SJSA1 (cell line): ENCODE measurements around the gene EEFSEC. TPM values are rescaled to one million over a fixed set of nuclear protein-coding genes. Genes with fewer than 3 reads are reported as not detected.

Source experiments
- DNase-seq, 2 experiments: peaks; one replicate each; pipeline ENCODE4 v3.0.0-alpha.2; 2015 to 2020; ENCODE audit warnings: low spot score in 2 of 2, low read depth in 1 of 2
- H3K27ac ChIP-seq: fragments of 250-450 bp; sonication (Bioruptor Pico); 2 replicates; pipeline ENCODE4 v1.5.1; 2020; ENCODE audit warnings: mild to moderate bottlenecking, moderate library complexity
- H3K27me3 ChIP-seq: fragments of 250-450 bp; sonication (Bioruptor Pico); replicated peaks from 2 replicates; pipeline ENCODE4 v1.5.1; 2020; ENCODE audit warnings: mild to moderate bottlenecking, moderate library complexity
- H3K36me3 ChIP-seq: fragments of 250-450 bp; sonication (Bioruptor Pico); 2 replicates; pipeline ENCODE4 v1.5.1; 2020; ENCODE audit warnings: mild to moderate bottlenecking
- H3K4me1 ChIP-seq: fragments of 250-450 bp; sonication (Bioruptor Pico); replicated peaks from 2 replicates; pipeline ENCODE4 v1.6.1; 2021; ENCODE audit warnings: mild to moderate bottlenecking
- H3K4me3 ChIP-seq: fragments of 250-450 bp; sonication (Bioruptor Pico); 2 replicates; pipeline ENCODE4 v1.5.1; 2020; ENCODE audit warnings: mild to moderate bottlenecking
- H3K9me3 ChIP-seq: fragments of 250-450 bp; sonication (Bioruptor Pico); replicated peaks from 2 replicates; pipeline ENCODE4 v1.5.1; 2020; ENCODE audit warnings: mild to moderate bottlenecking
- total RNA-seq: library from RNA; depleted of rRNA; stranded (reverse); fragments of >200 nt; shearing (Covaris generic); gene quantifications from 2 replicates; pipeline ENCODE4 v1.2.3, GENCODE V29; 2014

Gene EEFSEC
- total RNA-seq, 1 experiment from 2014 or later = 5.5 TPM

GRCh38 chr3:128397484-128397883 is 244.2 kb downstream of the EEFSEC start:
- Histone ChIP-seq H3K36me3 (no peaks in the 10 kb centered on the region), H3K27ac (no peak overlapping the region), H3K27me3 (no peaks in the 10 kb centered on the region), H3K9me3 (no peaks in the 10 kb centered on the region), H3K4me3 (no peak overlapping the region), H3K4me1 (no peaks in the 10 kb centered on the region)
- no peak for DNase-seq

- Histone ChIP-seq H3K36me3 (no peaks in the 10 kb centered on the region), H3K4me1 (no peaks in the 10 kb centered on the region), H3K4me3 (no peak overlapping the region), H3K27ac (no peak overlapping the region), H3K9me3 (no peaks in the 10 kb centered on the region), H3K27me3 (no peaks in the 10 kb centered on the region)
- no peak for DNase-seq
Observed at GRCh38 chr3:128398586-128398985, 245.3 kb downstream of the EEFSEC start.

GRCh38 chr3:128399221-128399915 is 246.1 kb downstream of the EEFSEC start:
- Histone ChIP-seq H3K36me3 (no peaks in the 10 kb centered on the region), H3K27me3 (no peaks in the 10 kb centered on the region), H3K4me3 (no peak overlapping the region), H3K9me3 (no peaks in the 10 kb centered on the region), H3K27ac (no peak overlapping the region), H3K4me1 (no peaks in the 10 kb centered on the region)
- DNase-seq = no peak

GRCh38 chr3:128400671-128401070 is 247.4 kb downstream of the EEFSEC start:
- Histone ChIP-seq H3K9me3 (no peaks in the 10 kb centered on the region), H3K27me3 (no peaks in the 10 kb centered on the region), H3K4me1 (no peaks in the 10 kb centered on the region), H3K27ac (no peak overlapping the region), H3K36me3 (no peaks in the 10 kb centered on the region), H3K4me3 (no peak overlapping the region)
- DNase-seq = no peak

- no peak overlapping the region for H3K27ac ChIP-seq
- H3K4me1 ChIP-seq = no peaks in the 10 kb centered on the region
- H3K4me3 ChIP-seq = no peak overlapping the region
- no peaks in the 10 kb centered on the region for H3K27me3 ChIP-seq
- H3K9me3 ChIP-seq = no peaks in the 10 kb centered on the region
- DNase-seq = no peak
- no peaks in the 10 kb centered on the region for H3K36me3 ChIP-seq
Observed at GRCh38 chr3:128402319-128402718, 249.0 kb downstream of the EEFSEC start.

DNA sequence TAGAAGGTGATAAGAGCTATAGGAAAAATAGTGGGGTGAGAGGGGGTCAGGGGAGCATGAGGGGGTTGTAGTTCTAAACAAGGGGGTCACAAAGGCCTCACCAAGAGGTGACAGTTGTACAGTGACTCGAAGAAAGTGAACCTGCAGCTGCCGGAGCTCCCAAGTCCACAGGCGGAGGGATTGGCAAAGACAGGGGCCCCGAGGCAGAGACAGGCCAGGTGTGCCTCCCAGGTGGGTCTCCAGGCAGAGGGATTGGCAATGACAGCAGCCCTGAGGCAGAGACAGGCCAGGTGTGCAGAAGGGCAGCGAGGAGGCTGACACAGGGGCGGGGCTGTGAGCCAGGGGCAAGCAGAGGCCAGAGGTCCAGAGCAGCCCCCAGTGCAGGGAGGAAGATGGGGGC is 249.7 kb downstream of the EEFSEC start:
- Histone ChIP-seq H3K4me1 (no peaks in the 10 kb centered on the region), H3K27me3 (no peaks in the 10 kb centered on the region), H3K4me3 (no peak overlapping the region), H3K27ac (no peak overlapping the region), H3K36me3 (no peaks in the 10 kb centered on the region), H3K9me3 (no peaks in the 10 kb centered on the region)
- no peak for DNase-seq

DNA sequence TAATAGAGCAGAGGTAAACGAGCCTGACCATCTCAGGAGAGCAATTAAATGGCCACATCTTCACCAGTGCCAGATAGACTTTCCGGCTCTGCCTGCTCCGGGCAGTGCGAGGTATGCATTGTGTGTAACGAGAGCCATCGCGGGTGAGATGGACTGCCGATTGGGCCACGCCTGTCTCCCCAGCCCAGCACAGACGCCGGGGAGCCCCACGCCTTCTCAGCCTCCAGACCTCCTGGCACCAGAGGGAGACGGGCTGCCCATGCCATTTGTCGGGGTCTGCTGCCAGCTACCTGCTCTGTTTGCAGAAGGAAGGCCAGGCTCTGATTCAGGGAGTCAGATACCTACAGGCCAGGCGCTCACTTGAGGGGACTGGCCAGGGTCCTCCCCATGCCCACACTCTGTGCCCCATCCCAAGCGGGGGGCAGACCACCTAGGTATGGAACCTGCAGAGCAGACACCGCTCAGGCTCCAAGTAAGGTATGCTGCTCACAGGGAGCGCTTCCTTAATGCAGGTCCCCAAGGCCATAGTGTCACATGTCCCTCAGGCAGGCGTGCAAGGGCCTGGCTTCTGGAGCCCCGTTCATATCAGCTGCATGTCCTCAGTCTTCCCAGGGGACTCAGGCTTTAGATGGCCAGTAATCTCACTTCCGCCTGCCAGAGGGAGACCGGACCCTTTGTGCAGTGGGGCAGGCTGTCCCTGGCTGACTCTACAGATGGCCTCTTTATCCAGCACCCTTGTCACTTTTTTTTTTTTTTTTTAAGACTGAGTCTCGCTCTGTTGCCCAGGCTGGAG is 251.2 kb downstream of the EEFSEC start:
- H3K27me3 ChIP-seq = no peaks in the 10 kb centered on the region
- H3K9me3 ChIP-seq = no peaks in the 10 kb centered on the region
- H3K36me3 ChIP-seq = no peaks in the 10 kb centered on the region
- H3K27ac ChIP-seq = no peak overlapping the region
- no peak overlapping the region for H3K4me3 ChIP-seq
- no peak for DNase-seq
- H3K4me1 ChIP-seq = no peaks in the 10 kb centered on the region

GRCh38 chr3:128405554-128406277 is 252.4 kb downstream of the EEFSEC start:
- no peak for DNase-seq
- no peaks in the 10 kb centered on the region for H3K4me1 ChIP-seq
- no peak overlapping the region for H3K27ac ChIP-seq
- H3K36me3 ChIP-seq = no peaks in the 10 kb centered on the region
- no peaks in the 10 kb centered on the region for H3K27me3 ChIP-seq
- no peak overlapping the region for H3K4me3 ChIP-seq
- H3K9me3 ChIP-seq = no peaks in the 10 kb centered on the region

DNA sequence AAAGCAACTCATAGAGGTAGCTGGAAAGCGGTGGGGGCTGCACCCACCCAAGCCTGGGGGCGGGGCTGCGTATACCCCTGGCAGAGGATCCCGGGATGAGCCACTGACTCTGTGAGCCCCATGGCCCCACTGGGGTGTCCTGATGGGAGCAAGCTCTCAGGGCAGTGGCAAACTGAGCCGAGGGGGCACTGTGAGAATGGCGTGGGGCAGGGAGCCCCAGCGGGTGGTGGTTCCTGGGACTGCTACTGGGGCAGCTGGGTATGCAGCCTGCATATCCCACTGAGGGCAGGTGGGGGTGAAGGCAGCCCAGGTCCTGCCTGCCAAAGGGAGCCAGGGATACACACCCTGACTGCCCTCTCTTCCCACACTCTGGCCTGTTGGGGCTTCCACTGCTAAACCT is 254.0 kb downstream of the EEFSEC start:
- DNase-seq = no peak
- Histone ChIP-seq H3K27me3 (no peaks in the 10 kb centered on the region), H3K27ac (no peak overlapping the region), H3K36me3 (no peaks in the 10 kb centered on the region), H3K4me3 (no peak overlapping the region), H3K4me1 (no peaks in the 10 kb centered on the region), H3K9me3 (no peaks in the 10 kb centered on the region)

DNA sequence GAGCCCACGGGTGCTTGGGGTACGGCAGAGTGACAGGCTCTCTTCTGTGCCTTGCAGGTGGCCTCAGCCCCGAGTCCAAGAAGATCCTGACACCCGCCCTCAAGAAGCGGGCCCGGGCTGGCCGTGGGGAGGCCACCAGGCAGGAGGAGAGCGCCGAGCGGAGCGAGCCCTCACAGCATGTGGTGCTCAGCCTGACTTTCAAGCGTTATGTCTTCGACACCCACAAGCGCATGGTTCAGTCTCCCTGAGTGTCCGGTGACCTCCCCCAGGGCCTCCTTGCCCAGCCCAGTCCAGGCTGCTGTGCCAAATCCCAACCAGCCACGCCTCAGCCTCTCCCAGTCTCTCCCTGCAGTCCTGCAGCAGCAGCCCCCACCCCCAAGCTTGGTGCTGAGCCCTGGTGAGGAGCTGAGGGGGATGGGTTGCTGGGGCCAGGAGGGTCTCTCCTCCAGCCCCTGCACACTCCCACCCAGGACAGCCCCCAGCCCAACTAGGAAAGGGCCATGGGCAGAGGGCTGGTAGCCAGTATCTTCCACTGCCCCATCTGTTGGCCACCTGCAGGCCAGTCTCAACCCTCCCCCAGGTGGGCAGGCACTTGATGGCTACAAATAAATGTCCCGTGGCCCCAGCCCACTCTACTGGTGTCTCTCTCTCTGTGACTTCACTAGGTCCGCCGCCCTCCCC is 254.9 kb downstream of the EEFSEC start:
- no peak overlapping the region for H3K4me3 ChIP-seq
- DNase-seq = no peak
- no peak overlapping the region for H3K27ac ChIP-seq
- no peaks in the 10 kb centered on the region for H3K36me3 ChIP-seq
- no peaks in the 10 kb centered on the region for H3K9me3 ChIP-seq
- H3K4me1 ChIP-seq = no peaks in the 10 kb centered on the region
- no peaks in the 10 kb centered on the region for H3K27me3 ChIP-seq

DNA sequence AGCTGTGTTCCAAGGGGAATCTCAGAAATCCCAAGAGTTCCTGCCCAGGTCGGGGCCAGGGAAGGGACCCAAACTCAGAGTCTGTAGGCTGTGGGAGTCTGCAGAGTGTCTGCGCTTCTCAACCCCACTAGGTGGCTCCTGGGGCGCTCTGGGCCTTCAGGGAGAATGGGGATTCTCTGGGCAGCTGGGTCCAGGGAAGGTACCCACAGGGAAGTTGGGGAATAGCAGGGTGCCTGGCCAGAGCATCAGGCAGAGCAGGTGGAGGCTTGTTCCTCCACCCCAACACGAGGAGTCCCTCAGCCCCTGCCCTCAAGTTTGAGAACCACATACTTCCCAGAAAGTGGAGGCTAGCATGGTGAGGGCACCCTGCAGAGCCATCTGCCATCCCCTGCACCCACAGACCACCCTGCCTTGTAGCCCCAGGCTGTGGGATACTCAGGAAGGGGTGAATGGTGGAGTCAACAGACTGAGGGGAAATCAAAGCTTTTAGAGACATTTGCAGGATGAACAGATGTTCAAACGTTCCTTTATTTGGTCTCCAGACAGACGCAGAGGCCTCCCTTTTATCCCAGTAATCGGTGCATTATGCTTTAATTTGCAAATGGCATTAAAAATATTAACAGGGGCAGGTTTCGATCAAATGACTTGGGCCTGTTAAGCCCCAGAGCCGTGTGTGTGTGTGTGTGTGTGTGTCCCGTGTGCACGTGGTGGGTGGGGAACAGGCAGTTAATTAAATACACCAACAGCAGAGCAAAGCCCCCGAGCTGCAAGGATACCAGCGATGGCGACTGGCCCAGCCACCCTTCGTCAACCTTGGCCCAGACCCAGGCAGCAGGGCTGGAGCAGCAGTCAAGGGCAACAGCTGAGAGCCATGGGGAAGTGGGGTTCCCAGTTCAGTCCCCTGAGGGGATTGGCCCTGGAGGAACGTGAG is 255.7 kb downstream of the EEFSEC start:
- Histone ChIP-seq H3K36me3 (no peaks in the 10 kb centered on the region), H3K9me3 (no peaks in the 10 kb centered on the region), H3K4me1 (no peaks in the 10 kb centered on the region), H3K27me3 (no peaks in the 10 kb centered on the region), H3K4me3 (no peak overlapping the region), H3K27ac (no peak overlapping the region)
- no peak for DNase-seq

DNA sequence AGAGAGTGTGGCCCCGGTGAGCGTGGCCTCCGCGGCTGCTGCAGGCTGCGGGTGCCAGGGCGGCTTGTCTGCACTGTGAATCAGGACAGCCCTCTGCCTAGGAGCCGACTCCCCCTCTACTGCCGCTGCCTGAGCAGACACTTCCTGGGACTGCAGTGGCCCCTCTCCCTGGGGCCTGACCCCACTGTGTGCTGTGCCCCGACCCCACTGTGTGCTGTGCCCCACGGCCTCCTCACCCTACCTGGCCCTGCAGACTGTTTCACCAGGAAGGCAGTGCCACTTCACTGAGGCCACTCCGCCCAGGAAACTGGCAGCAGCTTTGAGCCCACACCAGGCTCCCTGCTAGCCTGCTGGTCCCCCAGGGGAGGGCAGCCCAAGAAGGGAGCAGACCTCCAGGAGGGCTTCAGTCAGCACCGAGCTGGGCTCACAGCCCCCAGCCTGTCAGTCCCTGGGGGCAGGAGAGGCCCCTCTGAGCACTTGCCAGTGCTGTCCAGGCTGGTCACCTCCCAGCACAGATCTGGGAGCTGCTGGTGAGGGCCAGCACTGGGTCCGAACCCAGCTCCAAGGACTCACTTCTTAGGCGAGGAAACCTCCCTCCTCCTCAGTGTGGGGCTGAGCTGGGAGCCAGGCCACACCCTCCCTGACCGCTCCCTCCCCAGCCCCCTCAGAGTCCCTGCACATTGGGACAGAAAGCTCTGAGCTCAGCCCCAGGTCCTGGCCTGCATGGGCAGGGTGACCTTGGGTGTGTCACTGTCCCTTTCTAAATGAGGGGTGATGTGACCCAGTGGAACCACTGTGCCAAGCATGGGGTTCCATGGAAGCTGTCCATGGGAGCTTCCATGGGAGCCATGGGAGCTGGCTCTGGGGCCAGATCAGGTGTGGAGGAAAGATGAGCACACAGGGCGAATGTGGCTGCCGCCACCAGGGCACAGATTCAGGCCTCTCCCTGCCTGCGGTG is 256.6 kb downstream of the EEFSEC start:
- DNase-seq = no peak

More for the DNA sequence above, 256.6 kb downstream of the EEFSEC start:
- Histone ChIP-seq H3K4me3 (no peak overlapping the region), H3K4me1 (no peaks in the 10 kb centered on the region), H3K27ac (no peak overlapping the region), H3K9me3 (no peaks in the 10 kb centered on the region), H3K27me3 (no peaks in the 10 kb centered on the region), H3K36me3 (no peaks in the 10 kb centered on the region)
